OCI-LY3 (cell line): ENCODE measurements around the gene AREL1.

Experiments used
- H2AFZ ChIP-seq: fragments of 200-600, 300-600 bp; shearing (Covaris generic); 2 replicates; pipeline ENCODE4 v1.6.0; 2014; ENCODE audit warnings: antibody characterized with exemption, low read depth, low read length
- H3K27ac ChIP-seq: fragments of 200-600, 300-600 bp; sonication (generic); 2 replicates; pipeline ENCODE4 v1.5.1; 2014; ENCODE audit warnings: mild to moderate bottlenecking, low read length, moderate library complexity, mixed read lengths
- H3K27me3 ChIP-seq: fragments of 200-600, 300-600 bp; sonication (generic); 2 replicates; pipeline ENCODE4 v1.6.1; 2014; ENCODE audit warnings: low read depth, low read length, mixed read lengths
- H3K36me3 ChIP-seq: fragments of 200-600, 300-600 bp; sonication (generic); replicated peaks from 2 replicates; pipeline ENCODE3; 2014; ENCODE audit warnings: low read depth, low read length, mixed read lengths
- H3K4me1 ChIP-seq: fragments of 300-600, 200-600 bp; sonication (generic); 2 replicates; pipeline ENCODE4 v1.6.1; 2014; ENCODE audit warnings: low read length, mixed read lengths
- H3K4me2 ChIP-seq: fragments of 200-600, 300-600 bp; sonication (generic); 2 replicates; pipeline ENCODE4 v1.6.1; 2014; ENCODE audit warnings: low read length, mixed read lengths
- H3K4me3 ChIP-seq: fragments of 300-600, 200-600 bp; sonication (generic); 2 replicates; pipeline ENCODE4 v1.5.1; 2014; ENCODE audit warnings: antibody characterized with exemption, mild to moderate bottlenecking, low read length, moderate library complexity
- H3K79me2 ChIP-seq: fragments of 300-600, 200-600 bp; shearing (Covaris generic); 2 replicates; pipeline ENCODE4 v1.6.1; 2014; ENCODE audit warnings: mild to moderate bottlenecking, low read length, mixed read lengths
- H3K9ac ChIP-seq: fragments of 300-600, 200-600 bp; shearing (Covaris generic); 2 replicates; pipeline ENCODE4 v1.6.0; 2014; ENCODE audit warnings: mild to moderate bottlenecking, low read length, moderate library complexity
- H3K9me3 ChIP-seq: fragments of 200-600, 300-600 bp; shearing (Covaris generic); 2 replicates; pipeline ENCODE4 v1.6.1; 2014; ENCODE audit warnings: low read length, mixed read lengths; ENCODE audit not compliant: insufficient read depth
- H4K20me1 ChIP-seq: fragments of 200-600, 300-600 bp; sonication (generic); 2 replicates; pipeline ENCODE4 v1.6.1; 2016; ENCODE audit warnings: low read length, mixed read lengths; ENCODE audit not compliant: insufficient read depth
- CTCF ChIP-seq: fragments of 200-600, 300-600 bp; sonication (generic); IDR thresholded peaks from 2 replicates; pipeline ENCODE4 v1.5.1; 2014; ENCODE audit warnings: antibody characterized with exemption, low read length, low read depth
- EZH2phosphoT487 ChIP-seq: fragments of 200-600 bp; shearing (Covaris generic); IDR thresholded peaks from 2 replicates; pipeline ENCODE4 v1.6.1; 2018; ENCODE audit warnings: antibody characterized with exemption, mixed run types, low read depth

The AREL1 gene

GRCh38 chr14:74612350-74613021, 100.4 kb downstream of the AREL1 start:
- H4K20me1 ChIP-seq = no peaks in the 10 kb centered on the region
- no peaks in the 10 kb centered on the region for H3K79me2 ChIP-seq
- no peak overlapping the region for H2AFZ ChIP-seq
- TF ChIP-seq EZH2phosphoT487 (no peak), CTCF (peak; percentile 33)
- H3K4me1 ChIP-seq = peaks cover 23% of the 10 kb centered on the region
- no peak overlapping the region for H3K9ac ChIP-seq
- no peaks in the 10 kb centered on the region for H3K9me3 ChIP-seq
- no peaks in the 10 kb centered on the region for H3K36me3 ChIP-seq
- no peak overlapping the region for H3K27ac ChIP-seq
- H3K27me3 ChIP-seq = peaks cover 19% of the 10 kb centered on the region
- peak overlapping the region; percentile 62 for H3K4me2 ChIP-seq
- peak overlapping the region; percentile 74 for H3K4me3 ChIP-seq

- H3K9ac ChIP-seq = no peak within 1 kb of the TSS
- no peaks in the 10 kb centered on the region for H3K9me3 ChIP-seq
- H3K4me1 ChIP-seq = peaks cover 23% of the 10 kb centered on the region
- no peak within 1 kb of the TSS for H3K27ac ChIP-seq
- no peaks in the 10 kb centered on the region for H3K79me2 ChIP-seq
- H2AFZ ChIP-seq = no peak within 1 kb of the TSS
- peaks cover 19% of the 10 kb centered on the region for H3K27me3 ChIP-seq
- no peaks in the 10 kb centered on the region for H3K36me3 ChIP-seq
- TF ChIP-seq EZH2phosphoT487 (no peak), CTCF (no peak)
- H4K20me1 ChIP-seq = no peaks in the 10 kb centered on the region
- peak within 1 kb of the TSS; percentile 74 for H3K4me3 ChIP-seq
- H3K4me2 ChIP-seq = peak within 1 kb of the TSS; percentile 62
These were observed 101.1 kb downstream of the AREL1 start, which contains the start of gene LTBP2 for GRCh38 chr14:74611650-74612349. Gene LTBP2, minus strand, starts transcription at chr14:74612237. Its CDS starts 293 bp downstream, at chr14:74611944.
